Small intestine (tissue), 7 donors: Measurements from ENCODE around the gene CRYBB3. TPM values are rescaled to one million over a fixed set of nuclear protein-coding genes. Genes with fewer than 3 reads are reported as not detected.
A peak's percentile ranks its signal among the peaks of the same experiment; 100 is the strongest.

ENCODE experiments used
- DNase-seq, 2 donors: peaks; one replicate each; pipeline versions ENCODE4 v3.0.0 to v3.0.0-alpha.2; 2013
- FAIRE-seq: peaks from 2 replicates; lab custom pipeline; 2012; peaks lifted over from hg19 to GRCh38; lab: Jason Lieb, UNC
- H3K27ac ChIP-seq, 3 donors: one replicate each; pipeline ENCODE4 v1.5.1; 2013; ENCODE audit warnings: low read length in 2 of 3, mild to moderate bottlenecking in 2 of 3, control low read depth in 1 of 3, inconsistent platforms in 1 of 3, low read depth in 1 of 3, moderate library complexity in 1 of 3
- H3K27me3 ChIP-seq, 3 donors: one replicate each; pipeline ENCODE4 v1.6.1; 2013; ENCODE audit warnings: low read length in 3 of 3, inconsistent platforms in 1 of 3; ENCODE audit not compliant: control insufficient read depth in 3 of 3, insufficient read depth in 3 of 3
- H3K36me3 ChIP-seq, 3 donors: one replicate each; pipeline ENCODE4 v1.6.1; 2013; ENCODE audit warnings: low read length in 3 of 3, inconsistent platforms in 1 of 3, low read depth in 1 of 3, mild to moderate bottlenecking in 1 of 3, moderate library complexity in 1 of 3; ENCODE audit not compliant: control insufficient read depth in 3 of 3, insufficient read depth in 2 of 3
- H3K4me1 ChIP-seq, 3 donors: one replicate each; pipeline ENCODE4 v1.6.1; 2013; ENCODE audit warnings: low read length in 2 of 3, inconsistent platforms in 1 of 3, low read depth in 1 of 3, mild to moderate bottlenecking in 1 of 3, moderate library complexity in 1 of 3; ENCODE audit not compliant: control insufficient read depth in 3 of 3, insufficient read depth in 2 of 3
- H3K4me3 ChIP-seq, 3 donors: one replicate each; pipeline ENCODE4 v1.5.1; 2013; ENCODE audit warnings: low read length in 3 of 3, control low read depth in 1 of 3, inconsistent platforms in 1 of 3, low read depth in 1 of 3, mild to moderate bottlenecking in 1 of 3, moderate library complexity in 1 of 3
- H3K9me3 ChIP-seq, 2 donors: one replicate each; pipeline ENCODE4 v1.6.1; 2013; ENCODE audit warnings: low read depth in 1 of 2, low read length in 1 of 2; ENCODE audit not compliant: control insufficient read depth in 2 of 2, insufficient read depth in 1 of 2
- WGBS, 3 donors: extraction: QIAGEN DNeasy Blood & Tissue Kit; methylation state at CpG; one replicate each; pipeline ENCODE4 v1.1.7; 2013; 5-methylcytosine and 5-hydroxymethylcytosine counted together
- polyA plus RNA-seq, 4 donors: library from polyadenylated mRNA; stranded (reverse) in 3 of 4; unstranded in 1 of 4; fragments of 200-250 nt in 3 of 4; fragments of 120-200 nt in 1 of 4; gene quantifications; one replicate each; pipeline versions ENCODE4 v1.2.1 to v1.2.3, GENCODE V29; 2013
- donor health status: healthy with polysubstance abuse.
- donor health status: control.
- donor health status: control.
- donor health status: Bipolar disorder and iron deficiency.
- donor health status: healthy.

CRYBB3 gene
- polyA plus RNA-seq, 4 donors: 0.10 to 6.5 (median 1.8) TPM

- Histone ChIP-seq H3K27ac (no peak overlapping the region), H3K4me1 (no peaks in the 10 kb centered on the region), H3K27me3 (no peaks in the 10 kb centered on the region), H3K36me3 (peaks cover 0 to 21% (median 0%) of the 10 kb centered on the region in 3 donors), H3K4me3 (no peak overlapping the region), H3K9me3 (no peaks in the 10 kb centered on the region)
- DNase-seq: no peak
- FAIRE-seq: no peak
- 87 to 88% (median 88%) methylated on average over 6 of the region's 6 CpGs for whole genome bisulfite sequencing, 3 donors
Observed at GRCh38 chr22:25161916-25162530, 37.6 kb upstream of the CRYBB3 start.

GRCh38 chr22:25162561-25162960, 37.1 kb upstream of the CRYBB3 start:
- H3K27ac ChIP-seq: no peak overlapping the region
- H3K27me3 ChIP-seq: no peaks in the 10 kb centered on the region
- DNase-seq (no peak), FAIRE-seq (no peak)
- H3K9me3 ChIP-seq: no peaks in the 10 kb centered on the region
- WGBS, 3 donors: 89 to 93% (median 92%) methylated on average over 1 of the region's 1 CpG
- no peak overlapping the region for H3K4me3 ChIP-seq
- no peaks in the 10 kb centered on the region for H3K4me1 ChIP-seq
- H3K36me3 ChIP-seq: peaks cover 0 to 21% (median 0%) of the 10 kb centered on the region in 3 donors

GRCh38 chr22:25165785-25166184, 33.9 kb upstream of the CRYBB3 start:
- DNase-seq: no peak
- Histone ChIP-seq H3K27ac (no peak overlapping the region), H3K4me3 (no peak overlapping the region), H3K4me1 (no peaks in the 10 kb centered on the region), H3K27me3 (no peaks in the 10 kb centered on the region), H3K9me3 (no peaks in the 10 kb centered on the region), H3K36me3 (peaks cover 0 to 19% (median 0%) of the 10 kb centered on the region in 3 donors)
- WGBS, 3 donors: 94 to 99% (median 95%) methylated on average over 10 of the region's 10 CpGs
- FAIRE-seq: no peak

DNA sequence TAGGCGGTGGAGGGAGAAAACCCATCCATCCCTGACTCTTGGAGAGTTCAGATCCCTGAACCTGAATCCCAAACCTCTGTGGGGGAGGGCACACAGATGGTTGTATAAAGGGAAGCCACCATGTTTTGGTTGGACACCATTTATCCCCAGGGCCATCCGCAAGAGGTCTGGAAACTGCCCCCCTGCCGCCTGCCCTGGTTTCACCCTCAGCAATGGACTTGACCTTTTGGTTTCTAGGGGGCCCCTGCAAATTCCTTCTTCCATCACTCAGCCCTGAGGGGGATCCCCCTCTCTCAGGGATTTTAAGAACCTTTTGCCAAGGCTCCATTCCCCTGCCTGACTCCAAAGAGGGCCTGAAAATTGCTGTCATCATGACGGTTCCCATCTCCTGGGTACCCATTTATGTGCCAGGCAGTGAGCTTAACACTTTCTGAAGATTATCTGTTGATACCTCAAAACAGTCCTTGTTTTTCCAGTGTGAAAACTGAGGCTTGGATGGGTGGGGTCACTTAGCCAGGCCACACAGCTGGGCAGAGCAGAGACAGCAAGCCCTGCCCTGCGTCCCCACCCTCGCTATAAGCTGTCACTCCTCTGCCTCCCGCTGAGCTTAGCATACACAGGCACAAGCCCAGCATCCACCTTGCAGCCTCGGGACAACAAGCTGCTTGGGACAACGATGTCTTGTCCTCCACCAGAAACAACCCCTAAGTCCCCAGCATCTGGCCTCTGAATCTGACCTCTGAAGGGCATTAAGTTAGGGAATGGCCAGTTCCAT, 33.2 kb upstream of the CRYBB3 start:
- Histone ChIP-seq H3K4me1 (no peaks in the 10 kb centered on the region), H3K27me3 (no peaks in the 10 kb centered on the region), H3K4me3 (no peak overlapping the region), H3K36me3 (peaks cover 0 to 21% (median 0%) of the 10 kb centered on the region in 3 donors), H3K9me3 (no peaks in the 10 kb centered on the region), H3K27ac (no peak overlapping the region)
- DNase-seq: no peak
- no peak for FAIRE-seq
- 80 to 84% (median 81%) methylated on average over 9 of the region's 9 CpGs for WGBS, 3 donors

- Histone ChIP-seq H3K27me3 (no peaks in the 10 kb centered on the region), H3K4me1 (no peaks in the 10 kb centered on the region), H3K4me3 (no peak overlapping the region), H3K36me3 (peaks cover 0 to 20% (median 1%) of the 10 kb centered on the region in 3 donors), H3K27ac (no peak overlapping the region), H3K9me3 (no peaks in the 10 kb centered on the region)
- WGBS, 3 donors: 66 to 78% (median 72%) methylated on average over 7 of the region's 7 CpGs
- FAIRE-seq (no peak), DNase-seq (peak in 1 of 2 donors; percentile 21)
Observed at GRCh38 chr22:25167082-25167481, 32.6 kb upstream of the CRYBB3 start.

DNA sequence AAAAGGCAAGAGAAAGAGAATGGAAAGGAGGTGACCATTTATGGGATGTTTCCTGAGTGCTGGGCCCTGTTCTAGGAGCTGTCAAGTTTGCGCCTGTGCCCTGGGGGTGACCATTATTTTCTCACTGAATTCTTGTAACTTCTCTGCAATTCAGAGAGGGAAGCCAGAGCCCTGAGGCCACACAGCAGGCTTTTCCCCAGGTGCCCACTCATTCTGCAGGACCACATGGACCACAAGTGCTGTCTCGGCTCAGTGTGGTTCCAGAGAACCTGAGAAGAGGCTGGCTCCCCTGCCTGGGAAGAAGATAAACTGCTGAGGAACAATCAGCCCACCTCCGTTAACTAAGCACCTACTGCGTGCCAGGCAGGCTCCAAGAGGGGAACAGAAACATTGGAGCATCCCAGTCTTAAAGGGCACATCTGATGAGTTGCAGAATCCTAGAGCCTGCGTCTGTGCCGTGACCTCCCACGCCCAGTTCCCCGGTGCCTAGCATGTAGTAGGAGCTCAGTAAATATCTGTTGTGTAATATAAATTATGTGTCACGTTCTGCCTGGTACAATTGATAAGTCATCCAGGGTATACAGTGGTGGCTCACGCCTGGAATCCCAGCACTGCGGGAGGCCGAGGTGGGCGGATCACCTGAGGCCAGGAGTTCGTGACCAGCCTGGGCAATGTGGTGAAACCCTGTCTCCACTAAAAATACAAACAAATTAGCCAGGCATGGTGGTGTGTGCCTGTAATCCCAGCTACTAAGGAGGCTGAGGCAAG, 31.6 kb upstream of the CRYBB3 start:
- Histone ChIP-seq H3K9me3 (no peaks in the 10 kb centered on the region), H3K4me1 (no peaks in the 10 kb centered on the region), H3K27me3 (no peaks in the 10 kb centered on the region), H3K27ac (no peak overlapping the region), H3K4me3 (no peak overlapping the region), H3K36me3 (peaks cover 0 to 27% (median 4%) of the 10 kb centered on the region in 3 donors)
- 67 to 83% (median 78%) methylated on average over 14 of the region's 14 CpGs for WGBS, 3 donors
- FAIRE-seq (no peak), DNase-seq (peak in 1 of 2 donors; percentile 28)

GRCh38 chr22:25169278-25170031, 30.2 kb upstream of the CRYBB3 start:
- no peaks in the 10 kb centered on the region for H3K27me3 ChIP-seq
- FAIRE-seq: no peak
- H3K36me3 ChIP-seq: peaks cover 4 to 35% (median 11%) of the 10 kb centered on the region in 3 donors
- H3K4me3 ChIP-seq: no peak overlapping the region
- peak in 1 of 2 donors; percentile 76 for DNase-seq
- no peaks in the 10 kb centered on the region for H3K4me1 ChIP-seq
- H3K27ac ChIP-seq: no peak overlapping the region
- no peaks in the 10 kb centered on the region for H3K9me3 ChIP-seq
- WGBS, 3 donors: 61 to 78% (median 71%) methylated on average over 15 to 17 of the region's 17 CpGs
